HG03139 (cell line): ENCODE results near the gene CLEC1B.
"Not testable (repeated sequence)": the region's sequence is repeated elsewhere in the genome, so short reads cannot be mapped to it uniquely, and the experiment has no call there.

Experiments
- ATAC-seq: cut with Tn5 transposase; IDR thresholded peaks from one replicate; pipeline ENCODE4 v1.9.1; 2021; ENCODE audit not compliant: unreplicated experiment

The CLEC1B gene

DNA sequence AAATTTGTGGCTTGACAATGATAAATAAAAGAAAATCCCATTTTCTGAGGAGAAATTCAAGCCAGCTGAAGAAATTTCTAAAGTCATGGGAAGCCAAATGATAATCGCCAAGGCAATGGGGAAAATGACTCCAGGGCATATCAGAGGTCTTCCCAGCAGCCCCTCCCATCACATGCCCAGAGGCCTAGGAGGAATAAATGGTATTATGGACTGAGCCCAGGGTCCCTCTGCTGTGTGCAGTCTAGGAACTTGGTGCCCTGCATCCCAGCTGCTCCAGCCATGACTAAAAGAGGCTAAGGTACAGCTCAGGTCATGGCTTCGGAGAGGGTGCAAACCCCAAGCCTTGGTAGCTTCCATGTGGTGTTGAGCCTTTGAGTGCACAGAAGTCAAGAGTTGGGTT is 23.3 kb downstream of the CLEC1B start:
- no peak for ATAC-seq

- not testable (repeated sequence) for ATAC-seq
Observed at GRCh38 chr12:9974731-9975130, 24.2 kb downstream of the CLEC1B start.

DNA sequence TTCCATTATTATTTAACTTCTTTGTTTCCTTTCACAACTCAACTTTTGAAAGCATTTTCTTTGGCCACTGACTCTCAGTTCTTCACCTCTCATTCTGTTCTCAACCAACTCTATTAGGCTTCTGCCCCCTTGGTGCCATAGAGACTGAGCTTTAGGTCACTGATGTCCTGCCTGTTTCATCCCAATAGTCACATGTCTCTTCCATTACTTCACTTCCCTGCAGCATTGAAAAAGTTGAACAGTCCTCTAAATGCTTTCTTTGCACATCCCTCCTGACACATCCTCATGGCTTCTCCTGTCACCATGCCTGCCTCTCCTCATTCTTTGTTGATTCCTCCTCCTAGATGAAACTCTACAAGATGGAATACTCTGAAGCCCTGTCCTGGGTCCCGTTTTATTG is 25.0 kb downstream of the CLEC1B start:
- ATAC-seq, result no peak

GRCh38 chr12:9971181-9971580 is 27.7 kb downstream of the CLEC1B start, which contains the start of gene CLEC12A:
Gene CLEC12A (plus strand): TSS chr12:9971409. CDS start chr12:9971597, 188 bp downstream.
- no peak for ATAC-seq

DNA sequence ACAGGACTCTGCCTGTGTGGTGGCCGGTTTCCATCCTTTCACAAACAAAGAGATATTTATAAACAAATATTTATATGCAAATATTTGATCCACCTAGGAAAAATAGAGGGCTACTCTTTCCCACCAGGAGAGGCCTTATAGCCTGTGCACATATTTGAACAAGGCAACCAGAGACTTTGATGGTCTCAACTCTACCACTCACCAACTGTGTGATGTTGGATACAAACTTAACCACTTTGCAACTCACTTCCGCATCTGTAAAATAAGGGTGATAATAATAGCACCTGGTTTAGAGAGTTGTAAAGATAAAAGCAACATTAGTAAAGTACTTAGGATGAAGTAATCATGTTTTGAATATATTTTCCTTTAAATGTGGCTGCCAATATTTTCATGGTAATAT is 29.2 kb downstream of the CLEC1B start:
- no peak for ATAC-seq

GRCh38 chr12:9961901-9962300 is 37.0 kb downstream of the CLEC1B start:
- no peak for ATAC-seq

DNA sequence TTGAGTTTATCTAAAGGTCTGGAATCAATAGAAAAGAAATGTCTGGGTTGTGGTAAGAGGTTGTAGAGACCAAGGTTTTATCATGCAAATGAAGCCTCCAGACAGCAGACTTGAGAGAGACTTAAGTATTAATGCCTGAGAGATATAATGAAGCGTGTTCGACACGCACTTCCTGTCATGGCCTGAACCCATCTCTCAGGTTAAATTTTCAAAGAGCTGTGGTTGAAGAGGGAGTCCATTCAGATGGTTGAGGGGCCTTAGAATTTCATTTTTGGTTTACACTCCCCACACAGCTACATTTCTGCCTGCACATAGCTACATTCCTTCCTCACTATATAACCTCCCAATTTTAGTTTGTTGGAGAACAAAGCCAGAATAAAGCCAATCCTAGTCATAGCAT is 37.8 kb downstream of the CLEC1B start:
- peak; percentile 71 for ATAC-seq

GRCh38 chr12:9960590-9960989 is 38.3 kb downstream of the CLEC1B start:
- no peak for ATAC-seq

DNA sequence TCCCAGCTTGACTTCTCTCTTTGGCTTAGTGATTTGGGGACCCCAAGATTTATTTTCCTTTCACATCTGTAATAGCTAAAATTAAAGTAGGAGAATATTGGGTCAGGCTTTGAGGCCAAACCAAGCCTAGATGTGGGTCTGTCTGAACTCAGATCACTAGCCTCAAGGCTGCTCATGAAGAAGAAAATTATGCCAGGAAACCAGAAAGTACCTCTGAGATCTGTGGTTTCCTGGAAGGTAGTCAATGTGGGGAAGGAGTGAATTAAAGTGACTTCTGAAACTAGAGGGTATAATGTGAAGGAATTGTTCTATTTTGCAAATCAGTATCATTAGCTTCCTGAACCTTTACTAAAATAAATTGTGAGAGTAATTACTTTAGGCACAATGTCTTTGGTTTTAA is 41.1 kb downstream of the CLEC1B start:
- ATAC-seq, result no peak

DNA sequence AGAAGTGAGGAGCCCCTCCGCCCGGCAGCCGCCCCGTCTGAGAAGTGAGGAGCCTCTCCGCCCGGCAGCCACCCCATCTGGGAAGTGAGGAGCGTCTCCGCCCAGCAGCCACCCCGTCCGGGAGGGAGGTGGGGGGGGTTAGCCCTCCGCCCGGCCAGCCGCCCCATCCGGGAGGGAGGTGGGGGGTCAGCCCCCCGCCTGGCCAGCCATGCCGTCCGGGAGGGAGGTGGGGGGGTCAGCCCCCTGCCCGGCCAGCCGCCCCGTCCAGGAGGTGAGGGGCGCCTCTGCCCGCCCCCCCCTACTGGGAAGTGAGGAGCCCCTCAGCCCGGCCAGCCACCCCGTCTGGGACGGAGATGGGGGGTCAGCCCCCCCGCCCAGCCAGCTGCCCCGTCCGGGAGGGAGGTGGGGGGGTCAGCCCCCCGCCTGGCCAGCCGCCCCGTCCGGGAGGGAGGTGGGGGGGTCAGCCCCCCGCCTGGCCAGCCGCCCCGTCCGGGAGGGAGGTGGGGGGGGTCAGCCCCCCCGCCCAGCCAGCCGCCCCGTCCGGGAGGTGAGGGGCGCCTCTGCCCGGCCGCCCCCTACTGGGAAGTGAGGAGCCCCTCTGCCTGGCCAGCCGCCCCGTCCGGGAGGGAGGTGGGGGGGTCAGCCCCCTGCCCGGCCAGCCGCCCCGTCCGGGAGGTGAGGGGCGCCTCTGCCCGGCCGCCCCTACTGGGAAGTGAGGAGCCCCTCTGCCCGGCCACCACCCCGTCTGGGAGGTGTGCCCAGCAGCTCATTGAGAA is 45.8 kb downstream of the CLEC1B start:
- ATAC-seq, result not testable (repeated sequence)

- ATAC-seq, result peak; percentile 55
Observed at GRCh38 chr12:9951026-9951675, 47.8 kb downstream of the CLEC1B start.

- ATAC-seq, result peak; percentile 91
Observed at GRCh38 chr12:9948606-9949296, 50.2 kb downstream of the CLEC1B start.

GRCh38 chr12:9947674-9948073 is 51.2 kb downstream of the CLEC1B start:
- no peak for ATAC-seq

DNA sequence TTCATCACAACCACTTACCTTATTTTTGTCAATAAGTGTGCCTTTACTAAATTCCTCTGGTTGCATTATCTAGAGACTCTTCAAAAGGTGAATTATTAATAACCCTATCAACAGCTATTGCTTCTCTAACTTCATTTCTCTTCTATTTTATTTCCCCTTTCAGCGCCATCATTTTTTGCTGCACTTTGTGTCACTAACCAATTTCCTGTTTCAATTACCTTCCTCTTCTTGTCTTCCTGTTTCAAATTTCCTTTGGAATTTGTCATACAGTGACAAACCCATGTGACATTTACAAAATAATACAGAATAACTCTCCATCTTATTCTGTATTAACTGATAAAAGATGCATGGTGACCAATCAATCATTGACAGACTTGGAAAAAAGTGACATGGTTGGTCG is 54.5 kb downstream of the CLEC1B start:
- no peak for ATAC-seq

DNA sequence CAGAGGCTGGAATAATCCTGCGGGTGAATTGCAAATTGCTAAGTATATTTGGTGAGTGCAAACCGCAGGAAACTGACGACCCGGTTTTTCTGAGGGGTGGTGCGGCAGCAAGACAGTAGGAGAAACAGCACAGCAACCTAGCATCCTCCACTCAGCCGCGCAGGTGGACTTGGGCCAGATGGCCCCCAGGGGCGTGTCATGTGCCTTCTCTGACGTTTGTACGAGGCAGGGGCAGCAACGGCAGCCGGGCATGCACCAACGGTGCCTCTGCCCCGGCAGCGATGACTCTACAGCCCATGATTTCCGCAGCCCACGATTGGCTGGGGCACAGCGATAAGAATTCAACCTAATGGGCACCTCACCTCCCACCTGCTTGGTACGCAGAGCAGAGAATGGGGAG is 55.7 kb downstream of the CLEC1B start:
- no peak for ATAC-seq
